Effector memory CD4-positive, alpha-beta T cell (primary cell): ENCODE measurements around the gene PPP1R13B.

Experiments
- DNase-seq, 3 donors: peaks; one replicate each; pipeline ENCODE4 v3.0.0-alpha.2; 2020
- H3K27ac ChIP-seq: 2 replicates; pipeline ENCODE4 v1.7.0; 2013; ENCODE audit warnings: mild to moderate bottlenecking, low read length, moderate library complexity; ENCODE audit not compliant: insufficient read depth, poor library complexity, severe bottlenecking
- H3K27me3 ChIP-seq: replicated peaks from 2 replicates; pipeline ENCODE4 v1.7.0; 2013; ENCODE audit warnings: mild to moderate bottlenecking, low read length; ENCODE audit not compliant: insufficient read depth, control insufficient read depth, poor library complexity, severe bottlenecking
- H3K36me3 ChIP-seq: 2 replicates; pipeline ENCODE4 v1.7.0; 2013; ENCODE audit warnings: mild to moderate bottlenecking, low read length, moderate library complexity; ENCODE audit not compliant: control insufficient read depth, insufficient read depth
- H3K4me1 ChIP-seq: 2 replicates; pipeline ENCODE4 v1.7.0; 2013; ENCODE audit warnings: low read length, mild to moderate bottlenecking; ENCODE audit not compliant: control insufficient read depth, insufficient read depth, poor library complexity, severe bottlenecking
- H3K4me3 ChIP-seq: 2 replicates; pipeline ENCODE4 v1.7.0; 2013; ENCODE audit warnings: low read length, low read depth, mild to moderate bottlenecking; ENCODE audit not compliant: insufficient read depth, poor library complexity, severe bottlenecking
- H3K9me3 ChIP-seq: 2 replicates; pipeline ENCODE4 v1.7.0; 2013; ENCODE audit warnings: mild to moderate bottlenecking, low read length, moderate library complexity; ENCODE audit not compliant: control insufficient read depth

PPP1R13B gene

GRCh38 chr14:103834956-103835355 lies 12.4 kb downstream of the PPP1R13B start:
- DNase-seq: no peak
- H3K4me1 ChIP-seq: no peaks in the 10 kb centered on the region
- H3K9me3 ChIP-seq: no peaks in the 10 kb centered on the region
- H3K27me3 ChIP-seq: no peaks in the 10 kb centered on the region
- H3K27ac ChIP-seq: no peak overlapping the region
- no peak overlapping the region for H3K4me3 ChIP-seq
- H3K36me3 ChIP-seq: no peaks in the 10 kb centered on the region

- H3K27ac ChIP-seq: no peak overlapping the region
- no peaks in the 10 kb centered on the region for H3K36me3 ChIP-seq
- H3K4me3 ChIP-seq: no peak overlapping the region
- no peaks in the 10 kb centered on the region for H3K27me3 ChIP-seq
- DNase-seq: no peak
- H3K9me3 ChIP-seq: no peaks in the 10 kb centered on the region
- H3K4me1 ChIP-seq: no peaks in the 10 kb centered on the region
Measured at GRCh38 chr14:103833711-103834110, 13.7 kb downstream of the PPP1R13B start.

GRCh38 chr14:103832046-103832445 lies 15.3 kb downstream of the PPP1R13B start:
- Histone ChIP-seq H3K27me3 (no peaks in the 10 kb centered on the region), H3K9me3 (no peaks in the 10 kb centered on the region), H3K4me3 (no peak overlapping the region), H3K4me1 (no peaks in the 10 kb centered on the region), H3K36me3 (no peaks in the 10 kb centered on the region), H3K27ac (no peak overlapping the region)
- DNase-seq: no peak

- no peaks in the 10 kb centered on the region for H3K27me3 ChIP-seq
- no peak overlapping the region for H3K4me3 ChIP-seq
- H3K27ac ChIP-seq: no peak overlapping the region
- no peaks in the 10 kb centered on the region for H3K4me1 ChIP-seq
- no peak for DNase-seq
- no peaks in the 10 kb centered on the region for H3K9me3 ChIP-seq
- H3K36me3 ChIP-seq: no peaks in the 10 kb centered on the region
Measured at GRCh38 chr14:103830511-103831270, 16.7 kb downstream of the PPP1R13B start.

GRCh38 chr14:103828315-103828967 lies 18.9 kb downstream of the PPP1R13B start:
- Histone ChIP-seq H3K4me1 (no peaks in the 10 kb centered on the region), H3K27ac (no peak overlapping the region), H3K36me3 (no peaks in the 10 kb centered on the region), H3K4me3 (no peak overlapping the region), H3K27me3 (no peaks in the 10 kb centered on the region), H3K9me3 (no peaks in the 10 kb centered on the region)
- no peak for DNase-seq

- no peak overlapping the region for H3K27ac ChIP-seq
- DNase-seq: no peak
- H3K36me3 ChIP-seq: no peaks in the 10 kb centered on the region
- H3K9me3 ChIP-seq: no peaks in the 10 kb centered on the region
- H3K4me3 ChIP-seq: no peak overlapping the region
- no peaks in the 10 kb centered on the region for H3K27me3 ChIP-seq
- H3K4me1 ChIP-seq: no peaks in the 10 kb centered on the region
Measured at GRCh38 chr14:103825101-103825500, 22.3 kb downstream of the PPP1R13B start.

GRCh38 chr14:103820908-103821307 lies 26.5 kb downstream of the PPP1R13B start:
- Histone ChIP-seq H3K4me1 (peaks cover 3% of the 10 kb centered on the region), H3K27ac (no peak overlapping the region), H3K4me3 (no peak overlapping the region), H3K9me3 (no peaks in the 10 kb centered on the region), H3K27me3 (no peaks in the 10 kb centered on the region), H3K36me3 (no peaks in the 10 kb centered on the region)
- no peak for DNase-seq

- no peaks in the 10 kb centered on the region for H3K27me3 ChIP-seq
- DNase-seq: no peak
- no peak overlapping the region for H3K27ac ChIP-seq
Measured at GRCh38 chr14:103820382-103820781, 27.0 kb downstream of the PPP1R13B start.

GRCh38 chr14:103819503-103820307 lies 27.7 kb downstream of the PPP1R13B start:
- H3K4me3 ChIP-seq: no peak overlapping the region
- no peak for DNase-seq
- no peaks in the 10 kb centered on the region for H3K36me3 ChIP-seq
- H3K27ac ChIP-seq: no peak overlapping the region
- no peaks in the 10 kb centered on the region for H3K9me3 ChIP-seq
- peaks cover 3% of the 10 kb centered on the region for H3K4me1 ChIP-seq
- H3K27me3 ChIP-seq: no peaks in the 10 kb centered on the region

More at GRCh38 chr14:103820382-103820781, 27.0 kb downstream of the PPP1R13B start:
- Histone ChIP-seq H3K9me3 (no peaks in the 10 kb centered on the region), H3K4me3 (no peak overlapping the region), H3K4me1 (peaks cover 3% of the 10 kb centered on the region), H3K36me3 (no peaks in the 10 kb centered on the region)

- Histone ChIP-seq H3K36me3 (no peaks in the 10 kb centered on the region), H3K9me3 (no peaks in the 10 kb centered on the region), H3K4me3 (no peak overlapping the region), H3K27ac (no peak overlapping the region), H3K27me3 (no peaks in the 10 kb centered on the region), H3K4me1 (peaks cover 3% of the 10 kb centered on the region)
- no peak for DNase-seq
Measured at GRCh38 chr14:103818870-103819269, 28.5 kb downstream of the PPP1R13B start.
